Glomerular visceral epithelial cell (primary cell): ENCODE results near the gene CAPN6.

Experiments
- DNase-seq: peaks from one replicate; pipeline ENCODE4 v3.0.0-alpha.2; 2016; ENCODE audit errors: extremely low spot score

The CAPN6 gene

GRCh38 chrX:111270339-111270738 is at the start of gene CAPN6:
Gene CAPN6 (minus strand): TSS chrX:111270483. CDS start chrX:111263936, 6,547 bp downstream.
- DNase-seq = peak; percentile 2

GRCh38 chrX:111319451-111319850 is 49.2 kb upstream of the CAPN6 start:
- no peak for DNase-seq

GRCh38 chrX:111318901-111319300 is 48.6 kb upstream of the CAPN6 start:
- no peak for DNase-seq

DNA sequence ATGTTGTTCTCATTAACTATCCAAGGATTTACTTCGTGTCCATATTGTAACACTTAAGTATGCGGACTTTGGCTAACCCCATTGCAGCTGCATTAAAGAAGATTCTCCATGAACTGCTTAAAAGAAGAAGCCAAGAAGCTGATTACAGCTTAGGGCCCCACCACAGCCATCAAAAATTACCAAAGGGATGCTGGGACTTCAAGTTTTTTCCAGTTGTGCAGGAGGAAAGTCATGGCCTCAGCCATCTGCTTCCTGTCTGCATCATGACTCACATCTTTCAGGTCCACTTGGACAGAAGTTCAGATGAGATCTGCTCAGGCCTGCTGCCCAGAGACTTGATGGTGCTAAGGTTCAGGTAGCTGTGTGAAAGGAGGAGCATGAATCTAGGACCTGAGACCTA is 38.8 kb upstream of the CAPN6 start:
- no peak for DNase-seq

DNA sequence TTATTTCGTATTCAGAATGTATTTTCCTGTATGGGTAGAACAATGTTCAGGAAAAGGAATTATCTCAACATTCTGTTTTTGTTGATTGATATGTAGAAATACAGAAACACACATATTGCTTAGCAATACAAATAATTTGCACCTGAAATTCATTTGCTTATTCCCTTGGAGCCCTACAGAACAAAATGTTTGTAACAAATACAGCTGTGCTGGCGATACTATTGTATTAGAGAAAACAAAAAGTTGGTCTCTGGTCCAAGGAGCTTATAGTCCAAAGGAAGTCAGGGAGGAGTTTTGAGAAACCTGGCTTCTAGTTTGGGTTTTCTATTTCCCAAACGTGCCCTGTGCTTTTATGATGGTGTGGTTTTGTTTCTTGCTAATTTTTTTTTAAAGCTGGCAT is 37.8 kb upstream of the CAPN6 start:
- no peak for DNase-seq

- DNase-seq = no peak
These were observed 32.0 kb upstream of the CAPN6 start for GRCh38 chrX:111302284-111302683.

- no peak for DNase-seq
These were observed 18.6 kb upstream of the CAPN6 start for GRCh38 chrX:111288841-111289240.

GRCh38 chrX:111284631-111285293 is 14.5 kb upstream of the CAPN6 start:
- no peak for DNase-seq

GRCh38 chrX:111283446-111283845 is 13.2 kb upstream of the CAPN6 start:
- no peak for DNase-seq

DNA sequence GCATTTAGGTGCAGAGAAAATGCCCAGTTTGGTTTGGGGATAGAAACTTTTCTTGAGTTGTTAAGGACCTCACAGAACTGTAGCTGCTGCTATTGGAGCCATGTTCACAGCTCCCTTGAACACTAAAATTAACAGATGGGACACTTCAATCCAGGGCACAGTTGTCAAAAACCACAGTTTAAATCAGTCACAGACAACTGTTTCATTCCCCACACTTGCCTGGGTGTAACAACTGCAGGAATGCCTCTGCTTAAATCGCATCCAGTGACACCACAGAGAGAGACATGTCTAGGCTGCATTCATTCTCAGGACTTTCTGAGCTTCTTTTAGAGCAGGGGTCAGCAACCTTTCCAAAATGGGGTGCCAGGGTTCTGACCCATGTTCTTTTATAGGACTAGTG is 12.7 kb upstream of the CAPN6 start:
- no peak for DNase-seq

DNA sequence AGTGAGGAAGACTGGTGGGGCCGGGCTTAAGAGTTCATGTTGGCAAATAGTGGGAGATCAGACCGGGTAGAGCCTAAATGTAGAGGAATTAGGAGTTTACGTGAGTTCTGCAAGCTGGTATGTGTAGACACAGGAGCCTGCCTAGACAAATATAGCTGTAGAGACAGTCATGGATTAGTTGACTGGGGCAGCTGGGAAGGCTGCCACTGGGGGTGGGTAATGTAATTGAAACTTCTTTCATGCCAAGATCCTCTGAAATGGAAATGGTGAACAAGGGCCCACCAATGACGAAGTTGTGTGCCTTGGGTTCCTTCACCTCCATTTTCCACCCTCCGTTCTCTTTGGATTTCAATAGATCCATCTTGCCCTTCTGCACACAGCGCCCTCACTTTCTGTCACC is 11.9 kb upstream of the CAPN6 start:
- DNase-seq = no peak

DNA sequence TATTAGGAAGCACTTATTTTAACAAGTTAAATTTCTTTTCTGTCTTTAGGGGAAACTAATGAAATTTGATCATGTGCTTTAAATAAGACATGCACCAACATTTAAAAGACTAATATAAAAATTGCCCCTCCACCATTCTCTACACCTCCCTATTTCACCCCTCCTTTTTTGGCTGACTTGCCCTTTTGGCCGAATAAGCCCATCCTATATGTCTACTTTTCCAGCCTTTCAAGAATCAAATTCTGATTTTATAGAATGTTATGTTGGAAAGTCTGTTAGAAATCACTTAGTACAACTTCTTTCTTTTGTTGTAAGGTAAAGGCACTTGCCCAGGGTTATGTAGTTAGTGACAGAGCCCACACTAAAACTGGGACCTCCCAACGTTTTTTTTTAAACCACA is 1.8 kb downstream of the CAPN6 start:
- no peak for DNase-seq

DNA sequence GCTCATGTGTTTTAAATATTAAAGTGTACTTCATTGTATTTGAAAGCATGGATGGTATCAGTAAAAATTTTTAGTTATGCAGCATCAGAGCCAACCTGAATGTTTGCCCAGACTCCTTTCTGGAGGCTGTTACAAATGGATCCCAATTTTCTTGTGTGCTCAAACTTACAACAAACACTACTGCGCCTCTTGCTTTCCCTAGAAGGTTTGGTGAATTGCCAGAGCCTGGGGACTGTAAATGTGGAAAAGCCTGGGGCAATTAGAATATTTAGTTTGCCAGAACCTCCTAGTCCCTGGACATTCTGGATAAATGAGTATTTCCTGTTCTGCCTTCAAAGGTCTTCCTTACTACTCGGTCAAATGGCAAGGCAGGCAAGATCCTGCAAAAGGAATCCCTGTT is 4.8 kb downstream of the CAPN6 start:
- no peak for DNase-seq

GRCh38 chrX:111264385-111264784 is 5.9 kb downstream of the CAPN6 start:
- DNase-seq = no peak

- no peak for DNase-seq
These were observed 8.2 kb downstream of the CAPN6 start for GRCh38 chrX:111262086-111262485.

GRCh38 chrX:111260451-111260850 is 9.8 kb downstream of the CAPN6 start:
- no peak for DNase-seq

DNA sequence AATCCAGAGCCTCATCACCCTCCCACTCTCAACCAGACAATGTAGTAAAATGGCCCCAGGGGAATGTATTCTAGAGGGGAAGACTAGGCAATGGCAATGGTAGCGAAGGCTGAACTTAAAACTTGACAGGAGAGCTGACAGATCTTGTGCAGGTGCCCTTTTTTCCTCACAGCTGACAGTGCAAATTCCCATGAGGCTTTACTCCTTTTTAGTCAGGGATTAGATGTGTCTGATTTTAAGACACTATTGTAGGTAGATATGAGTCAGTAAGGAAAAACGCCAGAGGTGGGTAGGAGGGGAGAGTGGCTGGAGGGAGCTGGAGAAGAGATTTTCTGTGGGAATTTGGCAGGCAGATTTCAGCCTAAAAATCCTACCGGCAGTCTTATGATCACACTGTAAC is 10.7 kb downstream of the CAPN6 start:
- DNase-seq = no peak

- DNase-seq = no peak
These were observed 12.6 kb downstream of the CAPN6 start for GRCh38 chrX:111257733-111258132.

DNA sequence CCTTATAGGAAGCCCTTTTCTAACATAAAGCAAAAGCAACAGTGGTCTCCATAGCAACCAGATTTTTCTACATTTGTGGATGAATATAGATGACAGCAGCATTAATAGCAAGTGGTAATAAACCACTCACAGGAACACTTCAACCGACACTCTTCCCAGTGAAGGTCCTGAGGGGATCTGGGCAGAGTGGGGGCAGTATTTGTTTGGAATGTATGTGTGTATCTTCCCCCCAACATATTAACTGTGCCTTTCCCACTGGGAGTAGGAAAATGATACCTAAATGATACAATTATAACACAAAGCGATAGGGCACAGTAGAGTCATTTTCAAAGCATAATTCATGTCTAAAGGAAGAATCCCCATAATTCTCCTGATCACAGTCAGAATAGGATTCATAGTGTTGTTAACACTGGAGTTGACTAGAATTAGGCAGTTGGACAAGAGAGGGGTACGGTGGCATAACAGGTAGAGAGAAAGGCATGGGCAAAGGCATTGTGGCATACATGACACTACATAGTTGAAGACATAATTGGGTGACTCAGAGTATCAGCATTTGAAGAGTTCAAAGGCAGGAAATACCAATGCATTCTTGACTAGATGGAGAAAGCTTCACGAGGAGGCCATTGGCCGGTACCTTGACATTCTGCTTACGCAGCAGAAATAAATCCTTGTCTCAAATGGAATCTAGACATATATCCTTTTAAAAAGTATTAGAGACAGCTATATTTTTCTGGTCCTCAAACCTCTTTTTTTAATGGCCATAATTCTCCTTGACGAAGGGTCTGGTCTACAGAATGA is 15.2 kb downstream of the CAPN6 start:
- DNase-seq = peak; percentile 30

DNA sequence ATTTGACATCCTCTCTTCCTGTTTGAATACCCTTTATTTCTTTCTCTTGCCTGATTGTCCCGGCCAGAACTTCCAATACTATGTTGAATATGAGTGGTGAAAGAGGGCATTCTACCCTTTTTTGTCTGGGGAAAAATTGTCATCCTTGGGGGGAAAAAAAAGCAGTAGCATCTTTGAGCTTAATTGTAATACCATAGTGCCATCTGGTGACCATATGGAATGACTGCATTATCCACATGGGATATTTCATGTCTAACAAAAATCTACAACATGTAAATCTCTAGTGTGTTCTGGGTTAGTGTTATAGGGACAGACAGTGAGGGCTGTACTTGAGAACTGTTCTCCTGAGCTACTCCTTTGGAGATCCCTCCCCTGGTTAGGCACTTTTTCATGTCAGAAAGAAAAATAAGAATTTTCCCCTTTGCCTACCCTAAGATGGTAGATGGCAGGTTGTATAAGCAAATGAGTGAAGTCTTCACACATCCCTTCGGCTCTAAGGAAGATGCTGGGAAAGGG is 26.0 kb downstream of the CAPN6 start:
- no peak for DNase-seq

GRCh38 chrX:111216293-111216801 is 53.9 kb downstream of the CAPN6 start:
- DNase-seq = no peak

- no peak for DNase-seq
These were observed 62.4 kb downstream of the CAPN6 start for GRCh38 chrX:111207851-111208250.

DNA sequence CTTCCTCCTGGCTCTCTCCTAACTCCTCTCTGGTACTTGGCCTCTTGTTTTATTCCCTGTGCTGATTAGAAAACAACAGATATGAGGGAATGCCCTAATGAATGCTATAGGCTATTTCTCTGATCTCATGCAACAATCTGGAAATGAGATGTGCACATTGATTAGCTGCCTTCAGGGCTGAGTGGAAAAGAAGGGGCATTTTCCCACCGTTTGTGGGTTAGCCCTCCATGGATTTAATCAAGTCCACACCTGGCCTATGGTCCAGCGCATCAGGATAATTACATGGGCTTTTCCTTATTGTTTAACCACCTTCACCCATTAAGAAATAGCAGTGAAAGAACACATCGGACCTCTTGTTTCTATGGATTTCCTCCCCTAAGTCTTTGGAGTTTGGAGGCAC is 70.0 kb downstream of the CAPN6 start:
- DNase-seq = no peak
